Astrocyte of the cerebellum (primary cell): Measurements from ENCODE around the gene ADGRB3.
"Not testable (repeated sequence)": the region's sequence is repeated elsewhere in the genome, so short reads cannot be mapped to it uniquely, and the experiment has no call there.

Experiments
- DNase-seq: peaks from one replicate; pipeline ENCODE4 v3.0.0-alpha.2; 2011; ENCODE audit warnings: low read depth
- H3K4me3 ChIP-seq: 2 replicates; pipeline ENCODE4 v1.5.1; 2011; ENCODE audit warnings: mild to moderate bottlenecking, low read depth, low read length, moderate library complexity
- in situ Hi-C: cut with HindIII; loops from 2 replicates; pipeline ENCODE4 v1.10.0; 2017; ENCODE audit warnings: low sequenced_read_pairs
- TF ChIP-seq, protein P1 (sequence below): IDR thresholded peaks from 2 replicates; pipeline ENCODE4 v1.5.1; 2012; ENCODE audit warnings: low read length, low read depth, moderate library complexity, mild to moderate bottlenecking; ENCODE audit errors: missing control alignments

Gene ADGRB3

DNA sequence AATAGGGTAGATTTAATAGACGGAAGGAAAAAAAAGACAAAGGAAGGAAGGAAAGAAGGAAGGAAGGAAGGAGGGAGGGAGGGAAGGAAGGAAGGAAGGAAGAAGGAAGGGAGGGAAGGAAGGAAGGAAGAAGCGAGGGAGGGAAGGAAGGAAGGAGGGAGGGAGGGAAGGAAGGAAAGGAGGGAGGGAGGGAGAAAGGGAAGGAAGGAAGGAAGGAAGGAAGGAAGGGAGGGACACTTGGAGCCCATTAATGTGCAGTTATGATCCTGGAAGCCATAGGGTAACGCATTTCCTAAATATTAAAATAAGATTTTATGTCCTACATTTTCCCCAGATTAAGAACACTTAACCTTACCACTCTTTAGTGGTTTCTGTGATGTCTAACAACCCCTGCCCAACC lies 465.7 kb downstream of the ADGRB3 start:
- TF ChIP-seq, protein P1, sequence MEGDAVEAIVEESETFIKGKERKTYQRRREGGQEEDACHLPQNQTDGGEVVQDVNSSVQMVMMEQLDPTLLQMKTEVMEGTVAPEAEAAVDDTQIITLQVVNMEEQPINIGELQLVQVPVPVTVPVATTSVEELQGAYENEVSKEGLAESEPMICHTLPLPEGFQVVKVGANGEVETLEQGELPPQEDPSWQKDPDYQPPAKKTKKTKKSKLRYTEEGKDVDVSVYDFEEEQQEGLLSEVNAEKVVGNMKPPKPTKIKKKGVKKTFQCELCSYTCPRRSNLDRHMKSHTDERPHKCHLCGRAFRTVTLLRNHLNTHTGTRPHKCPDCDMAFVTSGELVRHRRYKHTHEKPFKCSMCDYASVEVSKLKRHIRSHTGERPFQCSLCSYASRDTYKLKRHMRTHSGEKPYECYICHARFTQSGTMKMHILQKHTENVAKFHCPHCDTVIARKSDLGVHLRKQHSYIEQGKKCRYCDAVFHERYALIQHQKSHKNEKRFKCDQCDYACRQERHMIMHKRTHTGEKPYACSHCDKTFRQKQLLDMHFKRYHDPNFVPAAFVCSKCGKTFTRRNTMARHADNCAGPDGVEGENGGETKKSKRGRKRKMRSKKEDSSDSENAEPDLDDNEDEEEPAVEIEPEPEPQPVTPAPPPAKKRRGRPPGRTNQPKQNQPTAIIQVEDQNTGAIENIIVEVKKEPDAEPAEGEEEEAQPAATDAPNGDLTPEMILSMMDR, result no peak
- no peak overlapping the region for H3K4me3 ChIP-seq
- in situ Hi-C loops, result no loop called here
- DNase-seq, result no peak

DNA sequence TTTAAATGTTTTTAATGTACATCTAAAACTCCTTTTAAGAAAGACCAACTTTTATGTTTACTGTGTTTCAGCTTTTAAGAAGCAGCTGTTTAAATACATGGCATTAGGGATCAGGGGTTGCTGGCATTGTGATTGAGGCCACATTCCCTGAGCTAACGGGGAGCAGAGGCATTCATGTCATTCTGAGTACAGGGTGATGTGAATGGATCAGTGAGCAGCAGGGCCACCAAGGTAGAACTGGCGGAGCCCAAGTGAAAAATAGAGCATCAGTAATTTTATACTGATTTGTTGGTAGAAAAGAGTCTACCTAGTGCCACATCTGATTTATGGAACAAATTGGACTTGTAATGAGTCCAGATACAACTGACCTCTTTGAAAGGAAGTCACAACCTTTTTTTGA lies 467.3 kb downstream of the ADGRB3 start:
- in situ Hi-C loops, result no loop called here
- H3K4me3 ChIP-seq, result no peak overlapping the region
- TF ChIP-seq, protein P1, result no peak
- DNase-seq, result no peak

DNA sequence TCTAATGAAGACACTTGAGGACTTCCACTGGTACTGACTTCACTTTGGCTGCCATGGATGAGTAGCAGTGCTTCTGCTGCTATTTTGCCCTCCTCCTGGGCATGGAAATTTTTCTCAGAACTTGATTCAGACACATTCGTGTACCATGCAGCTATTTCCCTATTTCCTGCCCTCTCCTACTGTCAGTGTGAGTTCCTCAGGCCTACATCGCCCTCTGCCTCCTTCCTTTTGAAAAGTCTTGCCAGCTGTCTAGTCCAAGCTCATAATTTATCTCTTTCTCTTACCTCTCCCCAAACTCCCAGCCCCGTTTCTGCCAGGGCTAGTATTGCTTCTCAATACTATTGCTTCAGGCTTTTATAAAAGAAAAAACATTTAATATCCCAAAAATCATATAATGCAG lies 470.2 kb downstream of the ADGRB3 start:
- H3K4me3 ChIP-seq, result no peak overlapping the region
- in situ Hi-C loops, result no loop called here
- TF ChIP-seq, protein P1, result no peak
- DNase-seq, result no peak

DNA sequence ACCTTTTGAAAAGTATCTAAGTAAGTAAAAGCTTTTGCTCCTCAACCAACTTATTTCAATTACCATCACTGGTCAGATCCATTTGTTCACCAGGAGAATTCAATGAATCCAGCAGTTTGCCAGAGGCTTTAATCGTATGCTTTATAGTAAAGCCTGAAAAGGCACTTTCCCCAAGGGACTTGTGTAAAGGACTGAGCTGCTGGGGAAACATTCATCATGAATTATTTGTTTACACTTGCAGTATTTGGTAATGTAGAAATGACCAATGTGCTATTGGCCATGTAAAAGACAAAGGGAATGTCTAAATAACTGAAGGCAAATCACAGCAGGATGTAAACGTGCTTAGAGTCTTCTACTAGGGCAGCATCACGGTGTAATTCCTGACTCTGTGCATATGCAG lies 471.4 kb downstream of the ADGRB3 start:
- no peak for DNase-seq
- in situ Hi-C loops, result no loop called here
- TF ChIP-seq, protein P1, result no peak
- no peak overlapping the region for H3K4me3 ChIP-seq

DNA sequence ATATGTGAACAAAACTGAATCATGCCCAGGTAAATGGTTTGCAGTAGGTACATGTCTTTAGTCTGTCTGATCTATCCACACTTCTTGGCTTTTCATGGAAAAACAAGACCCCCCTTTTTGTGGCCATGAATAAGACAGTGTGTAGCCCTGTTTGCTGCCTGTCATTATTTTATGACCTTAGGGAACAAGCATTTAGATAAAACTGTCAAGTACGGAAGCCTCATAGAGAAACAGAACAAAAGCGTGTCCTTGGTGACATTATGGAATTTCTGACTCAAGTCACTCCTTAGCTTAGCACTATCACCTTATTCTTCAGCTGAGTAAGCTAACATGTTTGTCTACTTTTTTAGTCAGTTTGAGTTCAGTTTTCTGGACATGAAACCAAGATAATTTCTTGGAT lies 476.2 kb downstream of the ADGRB3 start:
- DNase-seq, result no peak
- H3K4me3 ChIP-seq, result no peak overlapping the region
- TF ChIP-seq, protein P1, result no peak
- in situ Hi-C loops, result no loop called here

DNA sequence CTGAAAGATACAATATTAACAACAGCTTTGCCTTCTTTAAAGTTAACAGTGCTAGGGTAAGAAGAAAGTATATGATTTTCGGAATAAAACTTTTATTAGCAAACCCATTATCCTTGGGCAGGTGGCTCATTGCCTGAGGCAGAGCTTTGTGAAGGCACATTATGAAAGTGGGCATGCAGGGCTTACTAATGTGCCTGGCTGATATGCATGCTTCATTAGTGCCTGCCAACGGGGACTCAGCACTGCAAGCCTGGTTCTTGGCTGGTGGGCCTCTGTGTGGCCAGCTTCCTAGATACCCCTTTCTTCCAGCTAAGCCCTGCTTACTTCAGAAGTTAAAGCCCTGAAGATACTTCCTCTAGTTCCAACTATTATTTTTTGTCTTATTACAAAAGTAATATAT lies 481.6 kb downstream of the ADGRB3 start:
- TF ChIP-seq, protein P1, result no peak
- no peak overlapping the region for H3K4me3 ChIP-seq
- DNase-seq, result no peak
- in situ Hi-C loops, result no loop called here

DNA sequence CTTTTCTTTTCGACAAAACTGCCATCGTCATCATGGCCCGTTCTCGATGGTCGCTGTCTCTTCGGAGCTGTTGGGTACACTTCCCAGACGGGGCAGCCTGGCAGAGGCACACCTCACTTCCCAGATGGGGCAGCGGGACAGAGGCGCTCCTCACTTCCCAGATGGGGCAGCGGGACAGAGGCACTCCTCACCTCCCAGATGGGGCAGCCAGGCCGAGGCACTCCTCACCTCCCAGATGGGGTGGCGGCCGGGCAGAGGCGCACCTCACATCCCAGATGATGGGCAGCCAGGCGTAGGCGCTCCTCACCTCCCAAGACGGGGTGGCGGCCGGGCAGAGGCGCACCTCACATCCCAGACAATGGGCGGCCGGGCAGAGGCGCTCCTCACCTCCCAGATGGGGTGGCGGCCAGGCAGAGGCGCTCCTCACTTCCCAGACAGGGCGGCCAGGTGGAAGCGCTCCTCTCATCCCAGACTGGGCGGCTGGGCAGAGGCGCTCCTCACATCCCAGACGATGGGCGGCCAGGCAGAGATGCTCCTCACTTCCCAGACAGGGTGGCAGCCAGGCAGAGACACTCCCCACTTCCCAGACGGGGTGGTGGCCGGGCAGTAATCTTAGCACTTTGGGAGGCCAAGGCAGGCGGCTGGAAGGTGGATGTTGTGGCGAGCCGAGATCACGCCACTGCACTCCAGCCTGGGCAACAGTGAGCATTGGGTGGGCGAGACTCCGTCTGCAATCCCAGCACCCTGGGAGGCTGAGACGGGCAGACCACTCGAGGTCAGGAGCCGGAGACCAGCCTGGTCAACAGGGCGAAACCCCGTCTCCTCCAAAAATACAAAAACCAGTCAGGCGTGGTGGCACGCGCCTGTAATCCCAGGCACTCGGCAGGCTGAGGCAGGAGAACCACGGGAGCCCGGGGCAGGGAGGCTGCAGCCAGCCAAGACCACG lies 486.7 kb downstream of the ADGRB3 start:
- DNase-seq, in situ Hi-C loops, H3K4me3 ChIP-seq: not testable (repeated sequence)
